Measurements from ENCODE around the gene DNAJC30.
A peak's percentile ranks its signal among the peaks of the same experiment; 100 is the strongest.

Gene DNAJC30

DNA sequence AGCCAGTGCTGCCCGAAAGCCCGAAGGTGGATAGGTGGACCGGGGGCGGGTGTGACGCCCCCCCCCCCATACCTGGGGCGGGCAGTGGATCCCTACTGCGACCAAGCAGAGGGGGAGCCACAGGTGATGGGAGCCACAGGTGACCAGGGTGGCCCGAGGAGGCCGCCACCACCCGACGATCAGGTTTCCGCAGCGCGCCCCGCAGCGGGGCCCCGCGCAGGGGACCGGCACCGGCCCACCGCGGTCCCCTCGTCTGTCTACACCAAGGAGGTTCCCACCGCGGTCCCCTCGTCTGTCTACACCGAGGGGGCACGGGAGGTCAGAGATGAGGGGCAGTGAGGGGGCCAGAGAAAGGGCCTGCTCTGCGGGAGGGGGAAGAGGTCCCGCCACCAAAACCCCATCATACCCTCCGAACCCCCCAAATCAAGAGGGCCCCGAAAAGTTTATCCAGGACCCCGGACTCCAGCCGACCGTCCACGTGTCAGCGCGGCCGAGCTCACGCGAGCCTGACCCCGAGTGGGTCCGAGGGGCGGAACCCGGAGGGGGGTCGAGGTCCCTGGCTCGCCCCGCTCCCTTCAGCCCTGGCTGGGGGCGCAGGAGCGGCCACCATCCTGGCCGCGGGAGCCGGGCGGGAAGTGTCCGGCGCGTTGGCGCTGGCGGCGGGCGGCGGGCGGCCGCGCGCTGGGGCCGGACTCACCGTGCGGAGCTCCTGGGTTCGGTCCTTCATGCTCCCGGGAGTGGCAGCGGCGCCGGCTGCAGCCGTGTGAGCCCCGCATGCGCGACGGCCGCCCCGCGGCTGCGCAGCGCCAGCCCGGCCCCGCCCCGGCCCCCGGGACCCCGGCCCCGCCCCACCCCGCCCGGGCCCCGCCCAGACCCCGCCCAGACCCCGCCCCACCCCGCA is 35.9 kb upstream of the DNAJC30 start, which contains the start of gene STX1A:
TSS of gene STX1A (minus strand) at position 765 of the 901 bp plus-strand sequence. CDS start at position 727, 38 bp downstream.
- Histone ChIP-seq H3K9me3 (ENCODE audit: control extremely low read depth in 1 of 5, control insufficient read depth in 4 of 5, insufficient read depth in 2 of 5, low read depth in 1 of 5, low read length in 4 of 5) (no peaks in the 10 kb centered on the region), H3K36me3 (ENCODE audit: control insufficient read depth in 4 of 4, insufficient read depth in 4 of 4, low read length in 3 of 4) (no peaks in the 10 kb centered on the region), H3K4me3 (ENCODE audit: control insufficient read depth in 1 of 7, extremely low read depth in 1 of 7, insufficient read depth in 4 of 7, low read depth in 2 of 7, low read length in 6 of 7) (peak within 1 kb of the TSS in 5 of 7 experiments; percentile 8 to 55 (median 48)), H3K27me3 (replicated peaks in 2 of 5; ENCODE audit: control insufficient read depth in 4 of 5, insufficient read depth in 5 of 5, low read length in 4 of 5) (peaks cover 0 to 87% (median 38%) of the 10 kb centered on the region in 5 experiments), H3K27ac (ENCODE audit: insufficient read depth in 1 of 2, low read depth in 1 of 2, low read length in 2 of 2, poor library complexity in 1 of 2, severe bottlenecking in 2 of 2) (no peak within 1 kb of the TSS), H3K4me1 (ENCODE audit: control extremely low read depth in 1 of 4, control insufficient read depth in 4 of 4, insufficient read depth in 4 of 4, low read length in 3 of 4) (peaks cover 0 to 46% (median 42%) of the 10 kb centered on the region in 4 experiments)
- ChIA-PET POLR2A (no interaction called here), CTCF (interaction anchor here (1.2 to 1.3 kb wide), 3 partner anchors 8 to 112 kb away, joined by 3 to 6 read pairs (median 3); no protein-coding TSS in a partner anchor)
- WGBS (ENCODE audit: insufficient coverage) = 3% methylated on average over 53 of the region's 96 CpGs
- DNase-seq = peak in 2 of 3 donors; percentile 35 to 45

DNA sequence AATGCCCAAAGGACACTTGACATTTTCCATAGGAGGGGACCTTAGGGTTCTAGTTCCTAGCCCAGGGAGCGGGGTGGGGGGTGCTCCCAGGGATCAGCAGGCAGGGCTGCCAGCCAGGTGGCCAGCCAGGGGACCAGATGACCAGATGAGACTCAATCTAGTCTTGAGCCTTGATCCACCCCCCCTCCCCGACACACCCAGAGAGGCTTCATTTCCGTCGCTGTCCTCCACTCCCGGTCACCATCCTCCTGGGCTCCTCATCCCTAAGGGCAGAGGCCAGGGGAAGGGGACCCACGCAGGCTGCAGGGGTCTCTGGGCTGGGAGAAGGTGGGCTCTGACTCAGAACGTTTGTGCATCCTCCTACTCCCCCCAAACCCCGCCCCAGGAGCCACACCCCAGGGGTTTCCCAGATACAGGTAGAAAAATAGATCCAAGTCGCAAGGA is 35.2 kb upstream of the DNAJC30 start:
- H3K27me3 ChIP-seq (replicated peaks in 2 of 5; ENCODE audit: control insufficient read depth in 4 of 5, insufficient read depth in 5 of 5, low read length in 4 of 5) = peaks cover 0 to 86% (median 43%) of the 10 kb centered on the region in 5 experiments
- 14% methylated on average over 3 of the region's 9 CpGs for WGBS (ENCODE audit: insufficient coverage)
- CTCF ChIA-PET = interaction anchor here (1.0 to 3.0 kb wide), 3 partner anchors 12 to 112 kb away, joined by 3 to 9 read pairs (median 5); no protein-coding TSS in a partner anchor
- POLR2A ChIA-PET = interaction anchor here (0.6 to 1.0 kb wide), 2 partner anchors 12 to 39 kb away, joined by 3 read pairs; no protein-coding TSS in a partner anchor
- H3K4me3 ChIP-seq (ENCODE audit: control insufficient read depth in 1 of 7, extremely low read depth in 1 of 7, insufficient read depth in 4 of 7, low read depth in 2 of 7, low read length in 6 of 7) = peak overlapping the region in 1 of 7 experiments; percentile 20
- no peak for DNase-seq
- no peaks in the 10 kb centered on the region for H3K9me3 ChIP-seq (ENCODE audit: control extremely low read depth in 1 of 5, control insufficient read depth in 4 of 5, insufficient read depth in 2 of 5, low read depth in 1 of 5, low read length in 4 of 5)
- no peak overlapping the region for H3K27ac ChIP-seq (ENCODE audit: insufficient read depth in 1 of 2, low read depth in 1 of 2, low read length in 2 of 2, poor library complexity in 1 of 2, severe bottlenecking in 2 of 2)
- peaks cover 0 to 46% (median 42%) of the 10 kb centered on the region in 4 experiments for H3K4me1 ChIP-seq (ENCODE audit: control extremely low read depth in 1 of 4, control insufficient read depth in 4 of 4, insufficient read depth in 4 of 4, low read length in 3 of 4)
- no peaks in the 10 kb centered on the region for H3K36me3 ChIP-seq (ENCODE audit: control insufficient read depth in 4 of 4, insufficient read depth in 4 of 4, low read length in 3 of 4)

DNA sequence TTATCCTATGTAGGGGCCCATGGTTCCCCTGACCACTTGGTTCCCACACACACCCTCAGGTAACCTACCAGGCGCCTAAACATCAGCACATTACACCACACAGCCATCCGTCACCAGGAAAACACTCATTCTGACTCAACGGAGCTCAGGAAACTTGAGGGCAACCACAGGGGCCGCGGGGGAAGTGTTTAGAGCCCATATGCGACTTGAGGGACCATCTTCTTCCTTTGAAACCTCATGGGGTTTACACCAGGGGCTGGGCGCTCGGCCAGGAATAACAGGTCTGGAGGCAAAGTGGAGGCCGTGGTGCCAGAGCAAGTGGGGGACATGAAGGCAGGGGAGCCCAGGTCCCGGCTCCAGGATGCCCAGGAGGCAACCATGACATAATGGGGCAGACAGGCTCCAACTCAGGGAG is 34.7 kb upstream of the DNAJC30 start:
- ChIA-PET POLR2A (interaction anchor here (0.6 to 1.0 kb wide), 2 partner anchors 11 to 38 kb away, joined by 3 read pairs; no protein-coding TSS in a partner anchor), CTCF (interaction anchor here (1.0 to 3.0 kb wide), 4 partner anchors 11 to 111 kb away, joined by 3 to 9 read pairs (median 4); no protein-coding TSS in a partner anchor)
- Histone ChIP-seq H3K9me3 (ENCODE audit: control extremely low read depth in 1 of 5, control insufficient read depth in 4 of 5, insufficient read depth in 2 of 5, low read depth in 1 of 5, low read length in 4 of 5) (no peaks in the 10 kb centered on the region), H3K4me1 (ENCODE audit: control extremely low read depth in 1 of 4, control insufficient read depth in 4 of 4, insufficient read depth in 4 of 4, low read length in 3 of 4) (peaks cover 0 to 46% (median 42%) of the 10 kb centered on the region in 4 experiments), H3K27ac (ENCODE audit: insufficient read depth in 1 of 2, low read depth in 1 of 2, low read length in 2 of 2, poor library complexity in 1 of 2, severe bottlenecking in 2 of 2) (no peak overlapping the region), H3K27me3 (replicated peaks in 2 of 5; ENCODE audit: control insufficient read depth in 4 of 5, insufficient read depth in 5 of 5, low read length in 4 of 5) (peaks cover 0 to 88% (median 43%) of the 10 kb centered on the region in 5 experiments), H3K4me3 (ENCODE audit: control insufficient read depth in 1 of 7, extremely low read depth in 1 of 7, insufficient read depth in 4 of 7, low read depth in 2 of 7, low read length in 6 of 7) (peak overlapping the region in 2 of 7 experiments; percentile 19 to 20), H3K36me3 (ENCODE audit: control insufficient read depth in 4 of 4, insufficient read depth in 4 of 4, low read length in 3 of 4) (no peaks in the 10 kb centered on the region)
- WGBS (ENCODE audit: insufficient coverage) = 0% methylated on average over 7 of the region's 10 CpGs
- peak; percentile 93 to 97 (median 96) for DNase-seq

DNA sequence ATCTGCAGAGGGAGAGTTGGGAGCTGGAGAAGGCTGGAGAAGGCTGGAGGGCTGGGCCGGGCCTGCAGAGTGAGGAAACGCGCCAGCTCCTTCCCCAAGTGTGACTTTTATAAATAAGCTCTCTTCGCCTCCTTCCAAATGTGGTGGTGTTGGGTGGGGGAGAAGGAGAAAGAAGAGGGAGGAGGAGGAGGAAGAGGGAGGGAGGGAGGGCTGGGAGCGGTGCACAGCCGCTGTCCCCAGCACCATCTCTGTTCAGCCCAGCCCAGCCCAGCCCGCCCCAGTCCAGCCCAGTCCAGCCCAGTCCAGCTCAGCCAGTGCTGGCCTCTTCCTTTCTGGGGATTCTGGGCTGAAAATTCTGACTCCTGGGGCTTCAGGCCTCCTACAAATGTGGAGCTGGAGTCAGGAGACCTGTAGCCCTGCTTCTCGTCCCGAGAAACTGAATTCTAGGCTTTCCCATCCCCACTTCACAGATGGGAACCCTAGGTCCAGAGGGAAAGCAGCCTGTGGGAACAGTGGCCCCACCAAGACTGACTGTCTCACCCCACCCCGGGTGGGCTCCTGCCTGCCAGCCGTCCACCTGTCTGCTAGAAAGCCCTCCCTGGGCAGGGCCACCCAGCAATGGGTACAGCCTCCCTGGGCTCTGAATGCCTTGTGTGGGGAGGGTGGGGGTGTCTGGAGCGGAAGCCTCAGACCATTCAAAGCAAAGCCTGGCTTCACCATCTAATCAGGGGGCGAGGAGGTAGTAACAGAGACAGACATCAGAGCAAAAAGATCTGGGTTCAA is 34.0 kb upstream of the DNAJC30 start:
- Histone ChIP-seq H3K9me3 (ENCODE audit: control extremely low read depth in 1 of 5, control insufficient read depth in 4 of 5, insufficient read depth in 2 of 5, low read depth in 1 of 5, low read length in 4 of 5) (no peaks in the 10 kb centered on the region), H3K27me3 (replicated peaks in 2 of 5; ENCODE audit: control insufficient read depth in 4 of 5, insufficient read depth in 5 of 5, low read length in 4 of 5) (peaks cover 0 to 89% (median 46%) of the 10 kb centered on the region in 5 experiments), H3K36me3 (ENCODE audit: control insufficient read depth in 4 of 4, insufficient read depth in 4 of 4, low read length in 3 of 4) (no peaks in the 10 kb centered on the region), H3K4me3 (ENCODE audit: control insufficient read depth in 1 of 7, extremely low read depth in 1 of 7, insufficient read depth in 4 of 7, low read depth in 2 of 7, low read length in 6 of 7) (peak overlapping the region in 1 of 7 experiments; percentile 19), H3K4me1 (ENCODE audit: control extremely low read depth in 1 of 4, control insufficient read depth in 4 of 4, insufficient read depth in 4 of 4, low read length in 3 of 4) (peaks cover 0 to 46% (median 42%) of the 10 kb centered on the region in 4 experiments), H3K27ac (ENCODE audit: insufficient read depth in 1 of 2, low read depth in 1 of 2, low read length in 2 of 2, poor library complexity in 1 of 2, severe bottlenecking in 2 of 2) (no peak overlapping the region)
- ChIA-PET CTCF (interaction anchor here (0.5 to 3.0 kb wide), 9 partner anchors 11 to 118 kb away, joined by 3 to 9 read pairs (median 3); no protein-coding TSS in a partner anchor), POLR2A (interaction anchor here (1.0 kb wide), 1 partner anchor 10 kb away, joined by 3 read pairs; no protein-coding TSS in a partner anchor)
- DNase-seq = no peak
- WGBS (ENCODE audit: insufficient coverage) = 56% methylated on average over 3 of the region's 13 CpGs

DNA sequence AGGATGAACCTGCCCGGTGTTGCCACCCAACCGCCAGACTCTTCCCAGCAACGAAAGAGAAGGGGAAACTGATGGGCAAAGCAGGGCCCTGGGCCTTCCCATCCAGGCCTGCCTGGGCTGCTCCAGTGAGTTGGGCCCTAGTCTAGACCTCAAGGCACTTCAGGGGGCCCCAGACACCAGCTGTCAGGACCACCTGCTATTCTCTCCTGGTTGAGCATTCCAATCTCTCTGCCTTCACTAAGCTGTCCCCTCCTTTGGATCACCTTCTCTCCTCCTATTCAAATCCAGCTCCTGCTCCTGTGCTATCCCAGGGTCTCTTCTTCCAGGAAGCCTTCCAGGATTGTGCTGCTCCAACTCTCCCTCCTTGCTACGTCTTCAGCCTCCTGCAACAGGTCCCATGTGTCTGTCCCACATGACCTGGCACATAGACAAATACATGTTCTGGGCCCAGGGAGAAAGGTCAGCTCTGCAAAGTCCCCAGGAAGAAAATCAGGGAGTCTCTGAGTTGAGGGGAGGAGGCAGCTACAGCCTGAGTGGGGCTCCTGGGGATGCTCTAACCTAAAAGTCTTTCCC is 33.2 kb upstream of the DNAJC30 start:
- POLR2A ChIA-PET = no interaction called here
- Histone ChIP-seq H3K4me1 (ENCODE audit: control extremely low read depth in 1 of 4, control insufficient read depth in 4 of 4, insufficient read depth in 4 of 4, low read length in 3 of 4) (peaks cover 0 to 46% (median 42%) of the 10 kb centered on the region in 4 experiments), H3K9me3 (ENCODE audit: control extremely low read depth in 1 of 5, control insufficient read depth in 4 of 5, insufficient read depth in 2 of 5, low read depth in 1 of 5, low read length in 4 of 5) (no peaks in the 10 kb centered on the region), H3K4me3 (ENCODE audit: control insufficient read depth in 1 of 7, extremely low read depth in 1 of 7, insufficient read depth in 4 of 7, low read depth in 2 of 7, low read length in 6 of 7) (no peak overlapping the region), H3K27ac (ENCODE audit: insufficient read depth in 1 of 2, low read depth in 1 of 2, low read length in 2 of 2, poor library complexity in 1 of 2, severe bottlenecking in 2 of 2) (no peak overlapping the region), H3K36me3 (ENCODE audit: control insufficient read depth in 4 of 4, insufficient read depth in 4 of 4, low read length in 3 of 4) (no peaks in the 10 kb centered on the region), H3K27me3 (replicated peaks in 2 of 5; ENCODE audit: control insufficient read depth in 4 of 5, insufficient read depth in 5 of 5, low read length in 4 of 5) (peaks cover 0 to 89% (median 42%) of the 10 kb centered on the region in 5 experiments)
- 0% methylated on average over 1 of the region's 4 CpGs for WGBS (ENCODE audit: insufficient coverage)
- CTCF ChIA-PET = interaction anchor here (0.5 to 3.0 kb wide), 10 partner anchors 10 to 117 kb away, joined by 3 to 12 read pairs (median 4); no protein-coding TSS in a partner anchor
- no peak for DNase-seq

DNA sequence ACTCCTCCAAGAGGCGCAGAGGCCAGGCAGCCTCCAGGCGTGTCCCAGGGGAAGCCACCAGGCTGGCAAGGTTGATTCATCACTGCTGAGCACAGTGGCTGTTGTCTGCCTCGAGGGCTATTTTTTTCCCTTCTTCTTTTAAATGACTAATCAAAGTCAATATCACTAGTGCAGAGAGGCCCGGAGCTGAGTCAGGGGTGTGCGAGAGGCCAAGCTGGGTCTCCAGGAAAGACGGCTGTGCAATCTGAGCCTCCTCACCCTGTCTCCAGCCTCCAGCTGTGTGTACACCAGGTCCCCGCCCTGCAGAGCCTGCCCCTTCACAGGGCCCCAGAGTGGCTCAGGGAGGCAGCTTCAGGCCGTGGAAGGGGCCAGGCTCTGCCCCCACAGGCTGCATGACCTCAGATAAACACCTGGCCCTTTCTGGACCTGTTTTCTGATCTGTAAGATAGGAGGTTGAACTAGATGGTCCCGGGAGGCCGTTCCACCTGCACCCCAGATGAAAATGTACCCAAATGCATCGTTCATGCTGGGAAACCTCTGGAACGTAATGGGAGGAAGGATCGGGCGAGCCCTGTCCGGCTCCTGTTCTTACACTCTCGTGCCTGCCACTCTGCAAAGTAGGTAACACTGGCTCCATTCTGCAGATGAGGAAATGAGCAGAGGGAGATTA is 32.5 kb upstream of the DNAJC30 start:
- Histone ChIP-seq H3K4me1 (ENCODE audit: control extremely low read depth in 1 of 4, control insufficient read depth in 4 of 4, insufficient read depth in 4 of 4, low read length in 3 of 4) (peaks cover 0 to 46% (median 42%) of the 10 kb centered on the region in 4 experiments), H3K36me3 (ENCODE audit: control insufficient read depth in 4 of 4, insufficient read depth in 4 of 4, low read length in 3 of 4) (no peaks in the 10 kb centered on the region), H3K27me3 (replicated peaks in 2 of 5; ENCODE audit: control insufficient read depth in 4 of 5, insufficient read depth in 5 of 5, low read length in 4 of 5) (peaks cover 0 to 89% (median 39%) of the 10 kb centered on the region in 5 experiments), H3K9me3 (ENCODE audit: control extremely low read depth in 1 of 5, control insufficient read depth in 4 of 5, insufficient read depth in 2 of 5, low read depth in 1 of 5, low read length in 4 of 5) (no peaks in the 10 kb centered on the region), H3K4me3 (ENCODE audit: control insufficient read depth in 1 of 7, extremely low read depth in 1 of 7, insufficient read depth in 4 of 7, low read depth in 2 of 7, low read length in 6 of 7) (no peak overlapping the region), H3K27ac (ENCODE audit: insufficient read depth in 1 of 2, low read depth in 1 of 2, low read length in 2 of 2, poor library complexity in 1 of 2, severe bottlenecking in 2 of 2) (no peak overlapping the region)
- peak; percentile 69 to 91 (median 85) for DNase-seq
- WGBS (ENCODE audit: insufficient coverage) = 29% methylated on average over 16 of the region's 16 CpGs
- ChIA-PET POLR2A (no interaction called here), CTCF (interaction anchor here (0.7 to 3.0 kb wide), 10 partner anchors 9 to 147 kb away, joined by 3 to 12 read pairs (median 4); no protein-coding TSS in a partner anchor)
